PC-3 (cell line): ENCODE results near the gene GPR183. TPM values are rescaled to one million over a fixed set of nuclear protein-coding genes. Genes with fewer than 3 reads are reported as not detected.

Experiments
- ATAC-seq: fragments of 200-7000 bp; cut with Tn5 transposase; 2 replicates; pipeline ENCODE4 v1.9.1; 2020; ENCODE audit warnings: mild to moderate bottlenecking, moderate library complexity
- BruUV-seq: library from RNA; stranded (reverse); fragments of 400-500 nt; replicated peaks from 2 replicates; lab custom pipeline; 2021; lab: Mats Ljungman, UMichigan
- CTCF ChIA-PET: fragments of 300-600 bp; sonication (Branson Sonifier 250); formaldehyde crosslinking; loops from one replicate; lab custom pipeline; 2022; ENCODE audit warnings: antibody characterized with exemption; lab: Charles Lee
- POLR2A ChIA-PET: fragments of 300-600 bp; sonication (Branson Sonifier 250); formaldehyde crosslinking; loops from one replicate; lab custom pipeline; 2022; ENCODE audit warnings: antibody characterized with exemption; ENCODE audit not compliant: unreplicated experiment; lab: Charles Lee
- DNase-seq: peaks from one replicate; pipeline ENCODE4 v3.0.0-alpha.2; 2015
- H2AFZ ChIP-seq: fragments of 300-600 bp; sonication (generic); 2 replicates; pipeline ENCODE4 v1.6.0; 2016; ENCODE audit warnings: antibody characterized with exemption, low read length
- H3F3A ChIP-seq: fragments of 300-600 bp; sonication (generic); one replicate; pipeline ENCODE4 v1.6.0; 2017; ENCODE audit warnings: antibody characterized with exemption, low read length, control low read depth, mild to moderate bottlenecking; ENCODE audit not compliant: unreplicated experiment
- H3K27ac ChIP-seq: fragments of 300-600 bp; sonication (generic); 2 replicates; pipeline ENCODE4 v1.5.1; 2016; ENCODE audit warnings: mild to moderate bottlenecking, low read length
- H3K27me3 ChIP-seq: fragments of 300-600 bp; sonication (generic); 2 replicates; pipeline ENCODE4 v1.6.1; 2016; ENCODE audit warnings: low read length, mixed read lengths
- H3K36me3 ChIP-seq: fragments of 300-600 bp; sonication (generic); 2 replicates; pipeline ENCODE4 v1.6.1; 2016; ENCODE audit warnings: low read depth, mixed run types, low read length, mixed read lengths
- H3K4me1 ChIP-seq: fragments of 300-600 bp; sonication (generic); 2 replicates; pipeline ENCODE4 v1.5.1; 2016; ENCODE audit warnings: low read length; ENCODE audit not compliant: insufficient read depth
- H3K4me2 ChIP-seq: fragments of 300-600 bp; sonication (generic); 2 replicates; pipeline ENCODE4 v1.6.0; 2016; ENCODE audit warnings: low read length
- H3K4me3 ChIP-seq: fragments of 300-600 bp; sonication (generic); 2 replicates; pipeline ENCODE4 v1.5.1; 2016; ENCODE audit warnings: mild to moderate bottlenecking, low read length, mixed read lengths
- H3K79me2 ChIP-seq: fragments of 300-600 bp; sonication (generic); 2 replicates; pipeline ENCODE4 v1.6.1; 2017; ENCODE audit warnings: low read length, mixed read lengths
- H3K9ac ChIP-seq: fragments of 300-600 bp; sonication (generic); 2 replicates; pipeline ENCODE4 v1.6.0; 2016; ENCODE audit warnings: mild to moderate bottlenecking, low read length
- H3K9me2 ChIP-seq: fragments of 300-600 bp; sonication (generic); replicated peaks from 2 replicates; pipeline ENCODE4 v1.6.1; 2016; ENCODE audit warnings: mixed run types, low read length, mixed read lengths
- H3K9me3 ChIP-seq: fragments of 300-600 bp; sonication (generic); 2 replicates; pipeline ENCODE4 v1.6.1; 2016; ENCODE audit warnings: low read length, mixed read lengths
- H4K20me1 ChIP-seq: fragments of 300-600 bp; sonication (generic); 2 replicates; pipeline ENCODE4 v1.6.1; 2016; ENCODE audit warnings: low read length, mixed read lengths
- EZH2 ChIP-seq: fragments of 300-600 bp; sonication (generic); IDR thresholded peaks from one replicate; pipeline ENCODE4 v1.6.1; 2017; ENCODE audit warnings: antibody characterized with exemption, mild to moderate bottlenecking, low read length; ENCODE audit not compliant: unreplicated experiment
- EZH2phosphoT487 ChIP-seq: fragments of 300-600 bp; sonication (generic); IDR thresholded peaks from 2 replicates; pipeline ENCODE4 v1.6.1; 2018; ENCODE audit warnings: mild to moderate bottlenecking, antibody characterized with exemption, low read length, borderline replicate concordance
- intact Hi-C: fragments of 100-400 bp; cut with micrococcal nuclease; formaldehyde crosslinking; loops from 2 replicates; pipeline ENCODE4 v1.9.0; 2023
- total RNA-seq: library from RNA; depleted of rRNA; stranded (reverse); fragments of >200 nt; gene quantifications from 2 replicates; pipeline ENCODE4 v1.2.3, GENCODE V29; 2014
- TF ChIP-seq, protein P1 (sequence below): fragments of 300-600 bp; sonication (generic); conservative IDR thresholded peaks from 2 replicates; pipeline ENCODE4 v1.5.1; 2017; ENCODE audit warnings: antibody characterized with exemption, low read depth, mild to moderate bottlenecking, low read length

GPR183 gene
- total RNA-seq, 1 experiment from 2014 or later: not detected

DNA sequence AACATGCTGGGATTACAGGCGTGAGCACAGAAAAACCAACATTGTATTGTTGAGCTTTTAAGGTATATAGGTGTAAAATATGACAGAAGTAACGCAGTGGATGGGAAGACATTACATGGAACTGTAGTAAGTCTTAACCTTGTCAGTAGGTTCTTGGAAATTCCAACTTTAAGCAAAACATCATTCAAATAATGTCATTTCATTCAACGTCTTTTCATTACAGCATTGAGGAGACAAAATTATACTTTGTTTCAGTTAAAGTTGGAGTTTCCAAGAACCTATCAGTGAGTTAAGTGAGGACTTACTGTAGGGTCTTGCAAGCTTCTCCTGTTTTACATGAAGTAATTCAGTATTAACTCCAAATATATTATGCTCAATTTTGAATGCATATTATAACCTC is 27.0 kb upstream of the GPR183 start:
- intact Hi-C loops: no loop called here
- H3K79me2 ChIP-seq: no peaks in the 10 kb centered on the region
- ChIA-PET CTCF (no interaction called here), POLR2A (interaction anchor here (0.7 kb wide), 1 partner anchor 23 kb away, joined by 3 read pairs; no protein-coding TSS in a partner anchor)
- no peak overlapping the region for H3K4me2 ChIP-seq
- H3K9me2 ChIP-seq: no peaks in the 10 kb centered on the region
- no peak overlapping the region for H3K9ac ChIP-seq
- DNase-seq: no peak
- no peaks in the 10 kb centered on the region for H3K36me3 ChIP-seq
- H2AFZ ChIP-seq: no peak overlapping the region
- no peak overlapping the region for H3K4me3 ChIP-seq
- H3K27ac ChIP-seq: no peak overlapping the region
- TF ChIP-seq EZH2phosphoT487: no peak
- TF ChIP-seq, protein P1, sequence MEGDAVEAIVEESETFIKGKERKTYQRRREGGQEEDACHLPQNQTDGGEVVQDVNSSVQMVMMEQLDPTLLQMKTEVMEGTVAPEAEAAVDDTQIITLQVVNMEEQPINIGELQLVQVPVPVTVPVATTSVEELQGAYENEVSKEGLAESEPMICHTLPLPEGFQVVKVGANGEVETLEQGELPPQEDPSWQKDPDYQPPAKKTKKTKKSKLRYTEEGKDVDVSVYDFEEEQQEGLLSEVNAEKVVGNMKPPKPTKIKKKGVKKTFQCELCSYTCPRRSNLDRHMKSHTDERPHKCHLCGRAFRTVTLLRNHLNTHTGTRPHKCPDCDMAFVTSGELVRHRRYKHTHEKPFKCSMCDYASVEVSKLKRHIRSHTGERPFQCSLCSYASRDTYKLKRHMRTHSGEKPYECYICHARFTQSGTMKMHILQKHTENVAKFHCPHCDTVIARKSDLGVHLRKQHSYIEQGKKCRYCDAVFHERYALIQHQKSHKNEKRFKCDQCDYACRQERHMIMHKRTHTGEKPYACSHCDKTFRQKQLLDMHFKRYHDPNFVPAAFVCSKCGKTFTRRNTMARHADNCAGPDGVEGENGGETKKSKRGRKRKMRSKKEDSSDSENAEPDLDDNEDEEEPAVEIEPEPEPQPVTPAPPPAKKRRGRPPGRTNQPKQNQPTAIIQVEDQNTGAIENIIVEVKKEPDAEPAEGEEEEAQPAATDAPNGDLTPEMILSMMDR: no peak
- TF ChIP-seq EZH2: no peak
- peaks cover 6% of the 10 kb centered on the region; the same call in 1 of the 2 replicates for H4K20me1 ChIP-seq
- no TSS peak for BruUV-seq
- H3F3A ChIP-seq: no peaks in the 10 kb centered on the region
- H3K27me3 ChIP-seq: no peaks in the 10 kb centered on the region
- H3K4me1 ChIP-seq: peaks cover 20% of the 10 kb centered on the region
- H3K9me3 ChIP-seq: no peaks in the 10 kb centered on the region
- ATAC-seq: no peak

DNA sequence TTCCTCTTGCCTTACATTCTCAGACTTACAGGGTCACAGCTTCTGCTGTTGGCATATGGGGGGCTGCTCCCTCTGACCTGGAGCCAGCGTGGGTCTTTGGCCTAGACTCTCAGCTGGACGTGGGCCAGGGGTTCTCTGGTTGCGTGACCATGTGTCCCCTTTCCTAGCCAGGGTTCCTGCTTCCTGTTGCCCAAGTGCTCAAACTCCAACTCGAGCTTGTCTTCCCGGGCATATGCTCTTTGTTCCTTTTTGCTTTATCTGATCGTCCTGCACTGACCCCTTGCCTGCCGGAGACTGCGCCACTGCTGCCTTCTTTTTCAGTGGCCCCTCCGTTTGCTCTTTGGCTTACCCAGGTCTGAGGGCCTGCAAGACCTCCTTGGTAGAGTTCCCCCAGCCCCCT is 25.3 kb upstream of the GPR183 start:
- Histone ChIP-seq H3K9me2 (no peaks in the 10 kb centered on the region), H3K36me3 (no peaks in the 10 kb centered on the region), H2AFZ (no peak overlapping the region), H3K9me3 (no peaks in the 10 kb centered on the region), H3K9ac (no peak overlapping the region), H3K27ac (peak overlapping the region; percentile 71), H3K27me3 (no peaks in the 10 kb centered on the region), H3K79me2 (no peaks in the 10 kb centered on the region), H3K4me1 (peaks cover 20% of the 10 kb centered on the region), H3K4me3 (no peak overlapping the region), H3K4me2 (peak overlapping the region; percentile 49), H3F3A (no peaks in the 10 kb centered on the region), H4K20me1 (peaks cover 6% of the 10 kb centered on the region; the same call in 1 of the 2 replicates)
- TF ChIP-seq EZH2phosphoT487 (no peak), EZH2 (no peak)
- TF ChIP-seq, protein P1: no peak
- CTCF ChIA-PET: no interaction called here
- DNase-seq: no peak
- intact Hi-C loops: no loop called here
- POLR2A ChIA-PET: no interaction called here
- BruUV-seq: no TSS peak
- ATAC-seq: no peak

DNA sequence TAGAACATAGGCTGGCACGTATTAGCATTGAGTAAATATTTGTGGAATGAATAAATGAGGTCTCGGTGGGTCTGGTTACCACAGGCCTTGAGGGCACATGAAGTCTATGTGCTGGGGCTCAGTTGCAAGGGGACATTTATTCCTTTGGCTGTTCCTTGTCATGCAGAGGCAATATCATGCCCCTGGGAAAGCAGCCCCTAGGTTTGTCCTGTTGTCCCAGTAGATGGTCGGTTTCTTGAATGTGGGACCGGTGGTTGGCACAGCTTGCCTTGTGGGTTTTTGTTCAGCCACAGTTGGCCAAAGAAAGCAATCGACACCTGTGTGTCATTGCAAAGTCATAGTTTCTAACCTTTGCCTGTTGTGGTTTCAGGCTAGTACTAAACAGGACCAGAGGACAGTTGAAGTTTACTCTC is 24.7 kb upstream of the GPR183 start:
- ChIA-PET POLR2A (interaction anchor here (0.8 kb wide), 1 partner anchor 244 kb away, joined by 8 read pairs; no protein-coding TSS in a partner anchor), CTCF (no interaction called here)
- Histone ChIP-seq H3K9me3 (no peaks in the 10 kb centered on the region), H3K36me3 (no peaks in the 10 kb centered on the region), H4K20me1 (peaks cover 6% of the 10 kb centered on the region; the same call in 1 of the 2 replicates), H2AFZ (no peak overlapping the region), H3K4me2 (peak overlapping the region; percentile 49), H3K79me2 (no peaks in the 10 kb centered on the region), H3K27ac (peak overlapping the region; percentile 71), H3K4me1 (peaks cover 20% of the 10 kb centered on the region), H3K27me3 (no peaks in the 10 kb centered on the region), H3K9me2 (no peaks in the 10 kb centered on the region), H3K9ac (no peak overlapping the region), H3F3A (no peaks in the 10 kb centered on the region), H3K4me3 (no peak overlapping the region)
- DNase-seq (peak; percentile 74), ATAC-seq (peak; percentile 92)
- no peak for TF ChIP-seq EZH2phosphoT487
- TF ChIP-seq EZH2: no peak
- TF ChIP-seq, protein P1: no peak
- intact Hi-C loops: no loop called here
- no TSS peak for BruUV-seq
